Right atrium auricular region (tissue), 2 donors: ENCODE data around the gene LCN10. TPM values are rescaled to one million over a fixed set of nuclear protein-coding genes. Genes with fewer than 3 reads are reported as not detected.

ENCODE experiments used
- DNase-seq: peaks from one replicate; pipeline ENCODE4 v3.0.0-alpha.2; 2019; ENCODE audit warnings: low spot score
- H3K27ac ChIP-seq, 2 donors: fragments of 200-600 bp; sonication (generic); 1 replicate in 1 of 2; 2 replicates in 1 of 2; pipeline ENCODE4 v1.5.1; 2016 to 2019
- H3K27me3 ChIP-seq, 2 donors: fragments of 200-600 bp; sonication (generic); one replicate each; pipeline versions ENCODE4 v1.5.1 to v1.6.0; 2017 to 2019
- H3K36me3 ChIP-seq: fragments of 200-600 bp; sonication (generic); one replicate; pipeline ENCODE4 v1.5.1; 2016
- H3K4me1 ChIP-seq, 2 donors: fragments of 200-600 bp; sonication (generic); one replicate each; pipeline versions ENCODE4 v1.5.1 to v1.6.0; 2017 to 2019
- H3K4me3 ChIP-seq, 2 donors: fragments of 200-600 bp; sonication (generic); 1 replicate in 1 of 2; 2 replicates in 1 of 2; pipeline ENCODE4 v1.5.1; 2017 to 2019; ENCODE audit warnings: mild to moderate bottlenecking in 1 of 2, moderate library complexity in 1 of 2
- H3K9me3 ChIP-seq, 2 donors: fragments of 200-600 bp; sonication (generic); one replicate each; pipeline ENCODE4 v1.5.1; 2019
- CTCF ChIP-seq, 2 donors: fragments of 200-600 bp; sonication (generic); IDR thresholded peaks; one replicate each; pipeline ENCODE4 v1.5.1; 2019; ENCODE audit warnings: antibody characterized with exemption in 2 of 2
- total RNA-seq, 2 donors: library from RNA; depleted of rRNA; stranded (reverse); fragments of >200 nt; gene quantifications; one replicate each; pipeline ENCODE4 v1.1.0, GENCODE V29; 2016

LCN10 gene
- total RNA-seq, 2 donors from 2014 or later, result 4.5 to 8.8 TPM

GRCh38 chr9:136782452-136782851, 39.7 kb upstream of the LCN10 start:
- Histone ChIP-seq H3K4me3 (no peak overlapping the region), H3K27me3 (no peaks in the 10 kb centered on the region), H3K36me3 (no peaks in the 10 kb centered on the region), H3K4me1 (peaks cover 0 to under 1% of the 10 kb centered on the region in 2 donors), H3K27ac (no peak overlapping the region), H3K9me3 (no peaks in the 10 kb centered on the region)
- DNase-seq, result no peak
- no peak for TF ChIP-seq CTCF (IDR thresholded peaks at IDR 0.05)

GRCh38 chr9:136779808-136780207, 37.1 kb upstream of the LCN10 start:
- TF ChIP-seq CTCF (IDR thresholded peaks at IDR 0.05), result no peak
- H3K9me3 ChIP-seq, result no peaks in the 10 kb centered on the region
- H3K27me3 ChIP-seq, result no peaks in the 10 kb centered on the region
- H3K27ac ChIP-seq, result no peak overlapping the region
- no peak for DNase-seq
- no peaks in the 10 kb centered on the region for H3K4me1 ChIP-seq
- H3K4me3 ChIP-seq, result no peak overlapping the region
- no peaks in the 10 kb centered on the region for H3K36me3 ChIP-seq

- H3K9me3 ChIP-seq, result peaks cover 0 to 6% of the 10 kb centered on the region in 2 donors
- DNase-seq, result no peak
- no peak overlapping the region for H3K27ac ChIP-seq
- H3K36me3 ChIP-seq, result no peaks in the 10 kb centered on the region
- no peak for TF ChIP-seq CTCF (IDR thresholded peaks at IDR 0.05)
- H3K27me3 ChIP-seq, result no peaks in the 10 kb centered on the region
- H3K4me3 ChIP-seq, result no peak overlapping the region
- H3K4me1 ChIP-seq, result no peaks in the 10 kb centered on the region
These were observed 34.6 kb upstream of the LCN10 start for GRCh38 chr9:136777359-136777758.

GRCh38 chr9:136776947-136777346, 34.2 kb upstream of the LCN10 start:
- Histone ChIP-seq H3K4me3 (no peak overlapping the region), H3K4me1 (no peaks in the 10 kb centered on the region), H3K27ac (no peak overlapping the region), H3K9me3 (peaks cover 0 to 6% of the 10 kb centered on the region in 2 donors), H3K36me3 (no peaks in the 10 kb centered on the region), H3K27me3 (no peaks in the 10 kb centered on the region)
- no peak for TF ChIP-seq CTCF (IDR thresholded peaks at IDR 0.05)
- no peak for DNase-seq

GRCh38 chr9:136775191-136775590, 32.5 kb upstream of the LCN10 start:
- no peaks in the 10 kb centered on the region for H3K27me3 ChIP-seq
- TF ChIP-seq CTCF (IDR thresholded peaks at IDR 0.05), result no peak
- DNase-seq, result no peak
- peaks cover 0 to 6% of the 10 kb centered on the region in 2 donors for H3K9me3 ChIP-seq
- no peak overlapping the region for H3K4me3 ChIP-seq
- H3K27ac ChIP-seq, result no peak overlapping the region
- no peaks in the 10 kb centered on the region for H3K4me1 ChIP-seq
- no peaks in the 10 kb centered on the region for H3K36me3 ChIP-seq

- no peaks in the 10 kb centered on the region for H3K36me3 ChIP-seq
- H3K27ac ChIP-seq, result no peak overlapping the region
- peaks cover 0 to 6% of the 10 kb centered on the region in 2 donors for H3K9me3 ChIP-seq
- H3K4me1 ChIP-seq, result no peaks in the 10 kb centered on the region
- H3K4me3 ChIP-seq, result no peak overlapping the region
- DNase-seq, result no peak
- no peaks in the 10 kb centered on the region for H3K27me3 ChIP-seq
- no peak for TF ChIP-seq CTCF (IDR thresholded peaks at IDR 0.05)
These were observed 31.8 kb upstream of the LCN10 start for GRCh38 chr9:136774416-136775045.
